Endothelial cell of umbilical vein (primary cell): ENCODE data around the gene RPS6KA5.

Experiments
- EZH2 ChIP-seq: IDR thresholded peaks from 2 replicates; pipeline ENCODE4 v1.6.1; 2012; ENCODE audit warnings: borderline replicate concordance, low read depth, mild to moderate bottlenecking, moderate library complexity, low read length, inconsistent platforms; ENCODE audit not compliant: severe bottlenecking
- POLR2A ChIP-seq: IDR thresholded peaks from 2 replicates; pipeline ENCODE4 v1.6.1; 2012; ENCODE audit warnings: low read depth, mild to moderate bottlenecking, control low read depth, low read length
- TF ChIP-seq, protein P1 (sequence below), 2 donors: IDR thresholded peaks; 1 replicate in 1 of 2; 2 replicates in 1 of 2; pipeline ENCODE4 v1.5.1; 2011; ENCODE audit warnings: low read length in 2 of 2, mild to moderate bottlenecking in 2 of 2, moderate library complexity in 2 of 2, control low read depth in 1 of 2, inconsistent platforms in 1 of 2, low read depth in 1 of 2; ENCODE audit not compliant: insufficient read depth in 1 of 2; ENCODE audit errors: extremely low read depth in 1 of 2

DNA sequence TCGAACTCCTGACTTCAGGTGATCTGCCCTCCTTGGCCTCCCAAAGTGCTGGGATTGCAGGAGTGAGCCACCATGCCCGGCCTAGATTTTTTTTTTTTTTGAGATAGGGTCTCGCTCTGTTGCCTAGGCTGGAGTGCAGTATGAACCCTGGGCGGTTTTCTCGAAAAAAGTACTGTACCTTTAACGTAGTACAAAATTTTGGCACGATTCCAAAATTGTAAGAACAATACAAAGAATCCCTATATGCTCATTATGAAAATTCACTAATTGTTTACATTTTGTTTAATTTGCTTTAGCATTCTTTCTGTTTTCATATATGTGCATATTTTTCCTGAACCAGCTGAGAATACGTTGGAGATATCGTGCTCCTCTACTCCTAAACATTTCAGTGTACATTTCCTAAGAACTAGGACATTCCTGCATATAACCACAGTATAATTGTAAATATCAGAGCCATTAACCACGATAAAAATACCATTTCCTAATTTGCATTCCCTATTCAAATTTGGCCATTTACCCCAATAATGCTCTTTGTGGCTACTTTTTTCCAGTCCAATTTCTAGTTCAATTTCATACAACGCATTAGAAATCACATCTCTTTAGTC is 97.8 kb downstream of the RPS6KA5 start:
- TF ChIP-seq, protein P1, sequence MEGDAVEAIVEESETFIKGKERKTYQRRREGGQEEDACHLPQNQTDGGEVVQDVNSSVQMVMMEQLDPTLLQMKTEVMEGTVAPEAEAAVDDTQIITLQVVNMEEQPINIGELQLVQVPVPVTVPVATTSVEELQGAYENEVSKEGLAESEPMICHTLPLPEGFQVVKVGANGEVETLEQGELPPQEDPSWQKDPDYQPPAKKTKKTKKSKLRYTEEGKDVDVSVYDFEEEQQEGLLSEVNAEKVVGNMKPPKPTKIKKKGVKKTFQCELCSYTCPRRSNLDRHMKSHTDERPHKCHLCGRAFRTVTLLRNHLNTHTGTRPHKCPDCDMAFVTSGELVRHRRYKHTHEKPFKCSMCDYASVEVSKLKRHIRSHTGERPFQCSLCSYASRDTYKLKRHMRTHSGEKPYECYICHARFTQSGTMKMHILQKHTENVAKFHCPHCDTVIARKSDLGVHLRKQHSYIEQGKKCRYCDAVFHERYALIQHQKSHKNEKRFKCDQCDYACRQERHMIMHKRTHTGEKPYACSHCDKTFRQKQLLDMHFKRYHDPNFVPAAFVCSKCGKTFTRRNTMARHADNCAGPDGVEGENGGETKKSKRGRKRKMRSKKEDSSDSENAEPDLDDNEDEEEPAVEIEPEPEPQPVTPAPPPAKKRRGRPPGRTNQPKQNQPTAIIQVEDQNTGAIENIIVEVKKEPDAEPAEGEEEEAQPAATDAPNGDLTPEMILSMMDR (IDR thresholded peaks at IDR 0.05; ENCODE audit: extremely low read depth in 1 of 2, insufficient read depth in 1 of 2, low read depth in 1 of 2, low read length in 2 of 2): no peak
- TF ChIP-seq POLR2A (no peak), EZH2 (no peak)
